Fibroblast of mammary gland (primary cell): Measurements from ENCODE around the gene ALG11.
A peak's percentile ranks its signal among the peaks of the same experiment; 100 is the strongest.
"Not testable (repeated sequence)": the region's sequence is repeated elsewhere in the genome, so short reads cannot be mapped to it uniquely, and the experiment has no call there.

ENCODE experiments used
- DNase-seq: peaks from one replicate; pipeline ENCODE4 v3.0.0-alpha.2; 2010; ENCODE audit warnings: low read depth
- H3K4me3 ChIP-seq: 2 replicates; pipeline ENCODE4 v1.5.1; 2011; ENCODE audit warnings: low read depth, mild to moderate bottlenecking, low read length, moderate library complexity; ENCODE audit not compliant: control insufficient read depth
- CTCF ChIP-seq: conservative IDR thresholded peaks from 2 replicates; pipeline ENCODE4 v1.5.1; 2011; ENCODE audit warnings: low read depth, low read length, inconsistent platforms; ENCODE audit not compliant: control insufficient read depth, insufficient read depth

ALG11 gene

GRCh38 chr13:52047463-52047862 is 35.3 kb downstream of the ALG11 start:
- H3K4me3 ChIP-seq = no peak overlapping the region

GRCh38 chr13:52048516-52048915 is 36.3 kb downstream of the ALG11 start:
- no peak overlapping the region for H3K4me3 ChIP-seq
- TF ChIP-seq CTCF = no peak
- peak; percentile 33 for DNase-seq

More at GRCh38 chr13:52047463-52047862, 35.3 kb downstream of the ALG11 start:
- DNase-seq = no peak
- no peak for TF ChIP-seq CTCF

GRCh38 chr13:52051400-52051799 is 39.2 kb downstream of the ALG11 start:
- DNase-seq = no peak
- no peak overlapping the region for H3K4me3 ChIP-seq
- TF ChIP-seq CTCF = no peak

GRCh38 chr13:52053460-52053859 is 41.3 kb downstream of the ALG11 start:
- no peak for DNase-seq
- no peak overlapping the region for H3K4me3 ChIP-seq
- TF ChIP-seq CTCF = no peak

- not testable (repeated sequence) for DNase-seq, H3K4me3 ChIP-seq
Observed at GRCh38 chr13:52061064-52061463, 48.9 kb downstream of the ALG11 start.

GRCh38 chr13:52061587-52061986 is 49.4 kb downstream of the ALG11 start:
- no peak overlapping the region for H3K4me3 ChIP-seq
- no peak for DNase-seq
- no peak for TF ChIP-seq CTCF

GRCh38 chr13:52067237-52067636 is 55.0 kb downstream of the ALG11 start:
- TF ChIP-seq CTCF = no peak
- DNase-seq = peak; percentile 10
- H3K4me3 ChIP-seq = no peak overlapping the region
